Heart left ventricle (tissue), 16 donors: ENCODE measurements around the gene NSF. TPM values are rescaled to one million over a fixed set of nuclear protein-coding genes. Genes with fewer than 3 reads are reported as not detected.

Experiments
- ATAC-seq, 4 donors: fragments of 200-7000 bp; cut with Tn5 transposase; one replicate each; pipeline ENCODE4 v1.9.1; 2020 to 2022; ENCODE audit warnings: moderate library complexity in 4 of 4, mild to moderate bottlenecking in 3 of 4, moderate number of reproducible peaks in 1 of 4
- DNase-seq, 5 donors: peaks; one replicate each; pipeline ENCODE4 v3.0.0-alpha.2; 2020
- H3K27ac ChIP-seq, 12 donors: fragments of 200-600 bp; sonication (generic) in 4 of 12; one replicate each; pipeline versions ENCODE4 v1.5.0 to v1.8.0; 2016 to 2022; ENCODE audit warnings: mild to moderate bottlenecking in 2 of 12
- H3K27me3 ChIP-seq, 9 donors: fragments of 200-600 bp; sonication (generic) in 2 of 9; one replicate each; pipeline versions ENCODE4 v1.5.1 to v1.8.0; 2016 to 2022; ENCODE audit warnings: mild to moderate bottlenecking in 3 of 9
- H3K36me3 ChIP-seq, 9 donors: fragments of 200-600 bp; sonication (generic) in 2 of 9; one replicate each; pipeline versions ENCODE4 v1.5.0 to v1.8.0; 2018 to 2022; ENCODE audit warnings: mild to moderate bottlenecking in 2 of 9
- H3K4me1 ChIP-seq, 12 donors: fragments of 200-600 bp; sonication (generic) in 4 of 12; one replicate each; pipeline versions ENCODE4 v1.5.0 to v1.8.0; 2016 to 2022; ENCODE audit warnings: mild to moderate bottlenecking in 3 of 12
- H3K4me3 ChIP-seq, 12 donors: fragments of 200-600 bp; sonication (generic) in 4 of 12; one replicate each; pipeline versions ENCODE4 v1.5.0 to v1.8.0; 2017 to 2022; ENCODE audit warnings: mild to moderate bottlenecking in 9 of 12, moderate library complexity in 4 of 12
- H3K9me3 ChIP-seq, 12 donors: fragments of 200-600 bp; sonication (generic) in 4 of 12; one replicate each; pipeline versions ENCODE4 v1.5.0 to v1.8.0; 2016 to 2022; ENCODE audit warnings: mild to moderate bottlenecking in 1 of 12
- POLR2A ChIP-seq, 2 donors: fragments of 450-650 bp; IDR thresholded peaks; one replicate each; pipeline ENCODE4 v1.6.1; 2017; ENCODE audit warnings: antibody characterized with exemption in 2 of 2, mild to moderate bottlenecking in 2 of 2, moderate library complexity in 2 of 2
- WGBS, 4 donors: extraction: QIAGEN DNeasy Blood & Tissue Kit in 2 of 4; methylation state at CpG; one replicate each; pipeline versions ENCODE4 v1.1.5 to v1.1.7; 2013 to 2018; 5-methylcytosine and 5-hydroxymethylcytosine counted together
- intact Hi-C, 10 donors: fragments of 100-400 bp; cut with DNase I; formaldehyde crosslinking; loops; one replicate each; pipeline versions ENCODE4 v1.11.1 to v1.14.2; 2022
- polyA plus RNA-seq, 2 donors: library from polyadenylated mRNA; stranded (reverse); fragments of 200-250 nt; gene quantifications; one replicate each; pipeline ENCODE4 v1.2.3, GENCODE V29; 2013
- total RNA-seq, 9 donors: library from RNA; depleted of rRNA in 2 of 9; stranded (reverse); fragments of >200 nt in 2 of 9; fragmentation: NEBNext Ultra II Directional in 3 of 9; extraction: Animal tissue kit (Norgen Biotek cat#: 25700) in 3 of 9; gene quantifications; one replicate each; pipeline versions ENCODE4 v1.1.0 to v1.2.4, GENCODE V29; 2016 to 2023
- TF ChIP-seq, protein P1 (sequence below), 12 donors: fragments of 200-600 bp; sonication (generic) in 4 of 12; IDR thresholded peaks; one replicate each; pipeline versions ENCODE4 v1.5.0 to v1.8.0; 2018 to 2022; ENCODE audit warnings: antibody characterized with exemption in 12 of 12, mild to moderate bottlenecking in 5 of 12
- donor health status: ischemic (EF 13 %, LVEDD 7.1; RV severe dilation, severe dysfunction).
- donor health status: healthy with polysubstance abuse.
- donor health status: DM: no; HTN: yes; CAD: no.
- donor health status: DM: no; HTN: no; CAD: no.
- donor health status: ischemic (EF 25% LVEDD 6.9; RV normal size, moderate dysfunction).
- donor health status: ischemic (EF 25% LVEDD 5.7; RV mildly dilated, moderate dysfunction).
- donor health status: healthy.
- donor health status: DM: yes; HTN: yes; CAD: no.
- donor health status: ischemic (EF 35%, LVEDD 5.7; RV mildly dilated, moderate dysfunction).
- donor health status: nonischemic (EF 11% LVEDD 7.7; RV severe dilation, severe dysfunction).
- donor health status: DM: yes; HTN: yes; CAD: no.
- donor health status: PGD.
- donor health status: ischemic (EF 29% LVEDD 5.4; RV normal size, mild dysfunction).
- donor health status: nonischemic (EF 23%, LVEDD 6.1; RV moderate dilation, normal function).

NSF gene
- total and polyA plus RNA-seq, 11 donors, result 5.4 to 33.9 (median 21.0) TPM

DNA sequence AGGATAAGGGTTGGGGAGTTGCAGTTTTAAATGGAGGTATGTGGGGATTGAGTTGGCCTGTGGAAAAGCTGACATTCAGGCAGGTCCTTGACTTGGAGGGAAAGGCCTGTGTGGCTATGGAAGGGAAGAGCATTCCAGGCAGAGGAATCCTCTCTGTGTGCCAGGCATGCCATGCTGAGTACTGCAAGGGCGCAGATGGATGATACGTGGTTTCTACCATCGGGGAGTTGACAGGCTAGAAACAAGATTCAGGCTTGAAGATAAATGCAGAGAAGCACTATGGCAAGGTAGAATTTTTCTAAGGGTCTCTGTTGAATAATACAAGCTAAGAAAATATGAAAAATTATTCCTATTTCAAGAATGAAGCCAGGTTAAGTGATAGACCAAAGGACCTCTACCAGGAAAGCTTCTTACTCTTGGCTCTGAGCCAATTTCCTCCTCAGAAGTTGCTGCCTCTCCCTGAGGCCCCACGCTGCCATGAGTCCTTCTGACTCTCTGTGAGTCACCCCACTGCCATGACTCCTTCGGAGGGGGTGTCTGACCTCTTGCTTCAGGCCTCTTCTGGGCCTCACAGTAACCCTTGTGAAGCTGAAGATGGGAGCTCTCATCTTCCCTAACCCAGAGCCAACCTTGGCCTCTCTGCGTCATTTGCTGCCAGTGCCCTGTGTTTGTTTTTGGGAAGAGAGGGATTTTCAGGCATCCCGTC lies 152.2 kb downstream of the NSF start:
- Histone ChIP-seq H3K27me3 (no peaks in the 10 kb centered on the region), H3K27ac (peak overlapping the region in 6 of 12 donors; percentile 9 to 65 (median 41)), H3K9me3 (no peaks in the 10 kb centered on the region), H3K36me3 (peaks cover 0 to 5% (median 0%) of the 10 kb centered on the region in 9 donors), H3K4me3 (no peak overlapping the region), H3K4me1 (peaks cover 0 to 10% (median 0%) of the 10 kb centered on the region in 12 donors)
- ATAC-seq (peak; percentile 77 to 94 (median 86)), DNase-seq (peak in 3 of 5 donors; percentile 17 to 45 (median 23))
- intact Hi-C loops, result no loop called here
- WGBS, 4 donors, result 58 to 68% (median 60%) methylated on average over 7 of the region's 7 CpGs
- TF ChIP-seq, protein P1, sequence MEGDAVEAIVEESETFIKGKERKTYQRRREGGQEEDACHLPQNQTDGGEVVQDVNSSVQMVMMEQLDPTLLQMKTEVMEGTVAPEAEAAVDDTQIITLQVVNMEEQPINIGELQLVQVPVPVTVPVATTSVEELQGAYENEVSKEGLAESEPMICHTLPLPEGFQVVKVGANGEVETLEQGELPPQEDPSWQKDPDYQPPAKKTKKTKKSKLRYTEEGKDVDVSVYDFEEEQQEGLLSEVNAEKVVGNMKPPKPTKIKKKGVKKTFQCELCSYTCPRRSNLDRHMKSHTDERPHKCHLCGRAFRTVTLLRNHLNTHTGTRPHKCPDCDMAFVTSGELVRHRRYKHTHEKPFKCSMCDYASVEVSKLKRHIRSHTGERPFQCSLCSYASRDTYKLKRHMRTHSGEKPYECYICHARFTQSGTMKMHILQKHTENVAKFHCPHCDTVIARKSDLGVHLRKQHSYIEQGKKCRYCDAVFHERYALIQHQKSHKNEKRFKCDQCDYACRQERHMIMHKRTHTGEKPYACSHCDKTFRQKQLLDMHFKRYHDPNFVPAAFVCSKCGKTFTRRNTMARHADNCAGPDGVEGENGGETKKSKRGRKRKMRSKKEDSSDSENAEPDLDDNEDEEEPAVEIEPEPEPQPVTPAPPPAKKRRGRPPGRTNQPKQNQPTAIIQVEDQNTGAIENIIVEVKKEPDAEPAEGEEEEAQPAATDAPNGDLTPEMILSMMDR (IDR thresholded peaks at IDR 0.05), result no peak
- no peak for TF ChIP-seq POLR2A (IDR thresholded peaks at IDR 0.05)

DNA sequence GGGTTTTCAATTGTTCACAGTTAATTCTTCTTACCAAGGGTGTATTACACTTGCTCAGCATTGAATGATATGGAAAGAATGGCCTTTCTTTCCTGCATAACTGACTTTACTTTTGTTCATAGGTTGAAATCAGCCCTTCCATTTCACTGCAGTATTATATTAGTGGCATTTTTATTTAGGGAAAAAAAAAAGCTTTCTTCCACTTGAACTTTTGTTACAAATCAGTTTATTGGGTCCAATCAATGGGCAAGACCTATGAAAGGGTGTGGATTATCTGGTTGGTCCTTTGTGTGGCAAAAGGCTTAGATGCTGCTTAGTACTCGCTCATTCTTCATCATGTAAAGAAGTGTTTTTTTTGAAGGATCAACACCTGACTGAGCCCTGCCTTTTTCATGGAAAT lies 154.0 kb downstream of the NSF start:
- DNase-seq, result no peak
- Histone ChIP-seq H3K27ac (no peak overlapping the region), H3K4me3 (no peak overlapping the region), H3K27me3 (no peaks in the 10 kb centered on the region), H3K4me1 (peaks cover 0 to 10% (median 0%) of the 10 kb centered on the region in 12 donors), H3K36me3 (peaks cover 0 to 6% (median under 1%) of the 10 kb centered on the region in 9 donors), H3K9me3 (no peaks in the 10 kb centered on the region)
- 93 to 100% (median 97%) methylated on average over 1 of the region's 1 CpG for WGBS, 4 donors
- intact Hi-C loops, result loop anchor here in 1 of 10 donors (2.0 kb wide), 1 partner anchor 18 kb away; no protein-coding TSS in a partner anchor
- TF ChIP-seq, protein P1 (IDR thresholded peaks at IDR 0.05), result no peak
- TF ChIP-seq POLR2A (IDR thresholded peaks at IDR 0.05), result no peak
- no peak for ATAC-seq

DNA sequence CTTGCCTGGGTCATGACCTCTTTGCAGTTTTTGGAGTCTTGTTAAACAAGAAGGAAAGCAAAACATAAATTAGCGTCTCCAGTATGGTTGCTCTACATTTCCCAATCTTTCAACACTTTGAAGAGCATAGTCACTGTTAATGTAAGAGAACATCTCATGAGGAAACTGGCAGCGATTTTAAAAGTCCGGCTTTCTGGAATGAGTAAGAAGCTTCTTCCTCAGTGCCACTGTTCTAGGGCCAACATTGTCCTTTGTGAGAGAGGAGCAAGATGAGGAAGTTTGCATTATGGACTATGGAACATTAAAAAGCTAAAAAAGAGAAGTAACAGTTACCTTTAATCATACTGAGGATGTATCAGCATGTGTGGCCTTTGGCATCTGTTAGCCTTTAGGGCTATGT lies 154.9 kb downstream of the NSF start:
- Histone ChIP-seq H3K4me3 (no peak overlapping the region), H3K27ac (no peak overlapping the region), H3K4me1 (peaks cover 0 to 10% (median 0%) of the 10 kb centered on the region in 12 donors), H3K36me3 (peaks cover 0 to 15% (median 8%) of the 10 kb centered on the region in 9 donors), H3K27me3 (no peaks in the 10 kb centered on the region), H3K9me3 (no peaks in the 10 kb centered on the region)
- no peak for ATAC-seq
- 88 to 94% (median 92%) methylated on average over 3 of the region's 3 CpGs for WGBS, 4 donors
- intact Hi-C loops, result loop anchor here in 1 of 10 donors (2.0 kb wide), 1 partner anchor 17 kb away; no protein-coding TSS in a partner anchor
- DNase-seq, result no peak
- TF ChIP-seq, protein P1 (IDR thresholded peaks at IDR 0.05), result no peak
- no peak for TF ChIP-seq POLR2A (IDR thresholded peaks at IDR 0.05)

DNA sequence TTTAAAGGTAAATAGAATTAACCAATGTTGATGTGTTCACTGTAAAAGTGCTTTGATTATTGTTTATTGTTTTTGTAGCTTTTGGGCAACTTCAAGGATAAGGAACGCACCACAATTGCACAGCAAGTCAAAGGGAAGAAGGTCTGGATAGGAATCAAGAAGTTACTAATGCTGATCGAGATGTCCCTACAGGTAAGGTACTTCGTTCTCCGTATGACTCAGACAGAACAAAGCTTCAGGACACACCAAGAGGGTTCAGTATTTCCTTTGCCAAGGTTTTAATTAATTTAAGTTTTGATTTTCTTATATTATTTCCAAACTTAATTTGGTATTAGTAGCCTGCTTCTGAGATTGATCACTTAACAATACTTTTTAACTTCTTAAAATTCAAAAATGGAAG lies 161.0 kb downstream of the NSF start:
- Histone ChIP-seq H3K4me1 (no peaks in the 10 kb centered on the region), H3K4me3 (no peak overlapping the region), H3K9me3 (no peaks in the 10 kb centered on the region), H3K36me3 (peaks cover 0 to 70% (median 64%) of the 10 kb centered on the region in 9 donors), H3K27me3 (no peaks in the 10 kb centered on the region), H3K27ac (no peak overlapping the region)
- intact Hi-C loops, result no loop called here
- no peak for TF ChIP-seq POLR2A (IDR thresholded peaks at IDR 0.05)
- TF ChIP-seq, protein P1 (IDR thresholded peaks at IDR 0.05), result no peak
- ATAC-seq, result no peak
- no peak for DNase-seq
- 94 to 99% (median 97%) methylated on average over 4 of the region's 4 CpGs for WGBS, 4 donors
